GM11168 (cell line): ENCODE measurements around the gene KRT28.

Source experiments
- in situ Hi-C: fragments of 300-500 bp; cut with MboI; formaldehyde crosslinking; loops from one replicate; pipeline ENCODE4 v1.12.0; 2022; ENCODE audit warnings: low sequenced_read_pairs; ENCODE audit not compliant: unreplicated experiment

KRT28 gene

GRCh38 chr17:40799859-40800258 lies at the start of gene KRT28:
TSS of gene KRT28 (minus strand) at chr17:40799959. CDS start at chr17:40799893, 66 bp downstream.
- in situ Hi-C loops: loop anchor here (10.0 kb wide), 1 partner anchor 175 kb away; no protein-coding TSS in a partner anchor

GRCh38 chr17:40848583-40849235 lies 49.0 kb upstream of the KRT28 start:
- in situ Hi-C loops: no loop called here

GRCh38 chr17:40846515-40847144 lies 46.9 kb upstream of the KRT28 start:
- in situ Hi-C loops: no loop called here

- in situ Hi-C loops: no loop called here
Measured at GRCh38 chr17:40844671-40845107, 44.9 kb upstream of the KRT28 start.

GRCh38 chr17:40843242-40843641 lies 43.5 kb upstream of the KRT28 start:
- in situ Hi-C loops: no loop called here

GRCh38 chr17:40841246-40841645 lies 41.5 kb upstream of the KRT28 start:
- in situ Hi-C loops: no loop called here

GRCh38 chr17:40839194-40839593 lies 39.4 kb upstream of the KRT28 start:
- in situ Hi-C loops: no loop called here

- in situ Hi-C loops: no loop called here
Measured at GRCh38 chr17:40836020-40836419, 36.3 kb upstream of the KRT28 start.

GRCh38 chr17:40833882-40834281 lies 34.1 kb upstream of the KRT28 start:
- in situ Hi-C loops: no loop called here

- in situ Hi-C loops: no loop called here
Measured at GRCh38 chr17:40832840-40833239, 33.1 kb upstream of the KRT28 start.

GRCh38 chr17:40830085-40830776 lies 30.5 kb upstream of the KRT28 start:
- in situ Hi-C loops: no loop called here

- in situ Hi-C loops: no loop called here
Measured at GRCh38 chr17:40828454-40829044, 28.8 kb upstream of the KRT28 start.

GRCh38 chr17:40827746-40828453 lies 28.1 kb upstream of the KRT28 start:
- in situ Hi-C loops: no loop called here

GRCh38 chr17:40825599-40825998 lies 25.8 kb upstream of the KRT28 start:
- in situ Hi-C loops: no loop called here

- in situ Hi-C loops: no loop called here
Measured at GRCh38 chr17:40824015-40824832, 24.5 kb upstream of the KRT28 start.

- in situ Hi-C loops: no loop called here
Measured at GRCh38 chr17:40822132-40822812, 22.5 kb upstream of the KRT28 start, which contains the start of gene KRT10. TSS of gene KRT10 (minus strand) at chr17:40822614. CDS start at chr17:40822585, 29 bp downstream.

GRCh38 chr17:40821536-40821935 lies 21.8 kb upstream of the KRT28 start:
- in situ Hi-C loops: no loop called here

- in situ Hi-C loops: no loop called here
Measured at GRCh38 chr17:40820228-40820838, 20.6 kb upstream of the KRT28 start.
